Measurements from ENCODE around the gene HNRNPF.

The HNRNPF gene

DNA sequence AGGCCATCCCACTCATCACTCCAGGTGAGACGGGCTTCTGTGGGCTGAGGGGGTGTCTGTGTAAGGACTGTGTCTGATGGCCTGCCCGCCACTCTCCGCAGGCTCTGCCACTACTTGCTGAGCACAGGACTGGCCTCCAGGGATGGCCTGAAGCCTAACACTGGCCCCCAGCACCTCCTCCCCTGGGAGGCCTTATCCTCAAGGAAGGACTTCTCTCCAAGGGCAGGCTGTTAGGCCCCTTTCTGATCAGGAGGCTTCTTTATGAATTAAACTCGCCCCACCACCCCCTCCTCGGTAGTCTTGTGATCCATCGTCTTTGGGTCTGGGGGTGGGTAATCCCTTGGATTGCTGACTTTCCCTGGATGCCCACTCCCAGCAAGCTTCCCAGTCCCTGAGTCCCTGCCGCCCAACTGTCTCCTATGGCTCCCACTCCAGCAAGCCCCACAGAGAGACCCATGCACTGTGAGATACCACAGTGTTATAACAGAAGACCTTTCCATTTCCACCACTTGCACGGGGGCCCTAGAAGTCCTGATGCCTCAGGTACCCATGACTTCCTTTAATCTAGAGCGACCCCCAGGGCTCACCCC is 32.8 kb downstream of the HNRNPF start:
- DNase-seq: no peak
- no peak for ATAC-seq

DNA sequence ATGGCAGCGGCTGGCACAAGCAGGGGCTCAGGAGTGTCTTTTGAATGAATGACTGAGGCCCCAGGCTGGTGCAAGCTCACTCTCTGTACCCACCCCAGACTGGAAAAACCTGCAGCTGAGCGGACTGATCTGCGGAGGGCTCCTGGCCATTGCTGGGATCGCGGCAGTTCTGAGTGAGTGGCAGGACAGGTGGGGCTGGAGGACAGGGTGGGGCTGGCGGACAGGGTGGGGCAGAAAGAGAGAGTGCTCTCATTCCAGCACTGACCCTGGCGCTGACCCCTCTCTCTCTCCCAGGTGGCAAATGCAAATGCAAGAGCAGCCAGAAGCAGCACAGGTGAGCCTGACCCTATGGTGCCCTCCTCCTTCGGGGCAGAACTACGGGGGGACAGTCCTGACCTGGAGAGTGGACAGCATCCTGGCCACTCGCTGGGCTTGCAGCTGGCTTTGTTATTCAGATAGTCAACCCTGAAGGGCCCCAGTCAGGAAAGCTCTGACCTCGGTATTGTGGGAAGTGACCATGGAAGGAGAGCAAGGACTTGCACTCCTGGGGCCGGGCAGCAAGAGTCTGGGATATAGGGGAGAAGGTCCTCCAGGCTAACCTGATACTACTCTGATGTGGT is 33.5 kb downstream of the HNRNPF start:
- ATAC-seq (no peak), DNase-seq (no peak)

DNA sequence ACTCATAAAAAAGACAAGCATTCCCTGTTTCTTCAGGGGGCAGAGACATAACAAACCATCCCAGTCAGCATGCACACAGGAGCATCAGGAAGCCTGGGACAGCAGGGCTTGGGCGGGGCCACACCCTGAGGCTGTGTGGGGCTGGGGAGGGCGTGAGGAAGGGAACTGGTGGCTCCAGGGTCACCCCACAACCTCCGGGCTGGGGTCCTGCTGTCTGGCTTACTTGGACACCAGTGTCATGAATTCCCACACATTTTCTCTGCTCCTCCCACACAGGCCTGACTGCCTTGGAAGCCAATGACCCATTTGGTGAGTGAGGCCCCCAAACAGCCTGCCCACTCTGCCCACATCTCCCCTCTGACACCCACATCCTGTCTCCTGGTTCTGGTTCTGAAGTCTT is 34.8 kb downstream of the HNRNPF start:
- ATAC-seq (no peak), DNase-seq (no peak)

GRCh38 chr10:43373461-43373860 is 35.5 kb downstream of the HNRNPF start:
- ATAC-seq (no peak), DNase-seq (no peak)

GRCh38 chr10:43372765-43373361 is 36.1 kb downstream of the HNRNPF start:
- no peak for DNase-seq
- ATAC-seq: no peak

- no peak for ATAC-seq
These were observed 37.6 kb downstream of the HNRNPF start, which contains the start of gene FXYD4 for GRCh38 chr10:43371418-43371817. FXYD4 (plus strand) TSS chr10:43371636; CDS start chr10:43373747, 2,111 bp downstream.

GRCh38 chr10:43370671-43371215 is 38.2 kb downstream of the HNRNPF start:
- ATAC-seq (no peak), DNase-seq (no peak)

More at GRCh38 chr10:43371418-43371817, 37.6 kb downstream of the HNRNPF start, which contains the start of gene FXYD4:
- no peak for DNase-seq

- DNase-seq: no peak
- ATAC-seq: no peak
These were observed 39.1 kb downstream of the HNRNPF start for GRCh38 chr10:43369921-43370320.

- DNase-seq (no peak), ATAC-seq (no peak)
These were observed 44.0 kb downstream of the HNRNPF start for GRCh38 chr10:43365001-43365400.

GRCh38 chr10:43362191-43362839 is 46.7 kb downstream of the HNRNPF start:
- peak; percentile 99 for DNase-seq
- peak; percentile 92 for ATAC-seq

GRCh38 chr10:43361547-43362190 is 47.3 kb downstream of the HNRNPF start:
- DNase-seq (peak; percentile 51), ATAC-seq (peak; percentile 63)

GRCh38 chr10:43360086-43360485 is 48.9 kb downstream of the HNRNPF start:
- DNase-seq (no peak), ATAC-seq (no peak)

DNA sequence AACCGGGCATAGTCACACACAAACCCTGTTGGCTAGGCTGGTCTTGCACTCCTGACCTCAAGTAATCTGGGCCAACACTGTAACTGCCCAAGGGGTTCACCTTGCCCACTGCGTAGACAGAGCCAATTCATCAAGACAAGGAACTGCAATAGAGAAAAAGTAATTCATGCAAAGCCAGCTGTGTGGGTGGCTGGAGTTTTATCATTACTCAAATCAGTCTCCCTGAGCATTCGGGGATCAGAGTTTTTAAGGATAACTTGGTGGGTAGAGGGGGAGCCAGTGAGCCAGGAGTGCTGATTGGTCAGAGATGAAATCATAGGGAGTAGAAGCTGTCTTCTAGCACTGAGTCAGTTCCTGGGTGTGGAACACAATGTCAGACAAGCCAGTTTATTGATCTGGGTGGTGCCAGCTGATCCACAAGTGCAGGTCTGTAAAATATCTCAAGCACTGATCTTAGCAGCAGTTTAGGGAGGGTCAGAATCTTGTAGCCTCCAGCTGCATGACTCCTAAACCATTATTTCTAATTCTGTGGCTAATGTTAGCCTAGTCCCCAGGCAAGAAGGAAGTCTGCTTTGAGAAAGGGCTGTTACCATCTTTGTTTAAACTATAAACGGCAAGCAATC is 53.1 kb downstream of the HNRNPF start:
- DNase-seq (peak; percentile 12), ATAC-seq (peak; percentile 60)

DNA sequence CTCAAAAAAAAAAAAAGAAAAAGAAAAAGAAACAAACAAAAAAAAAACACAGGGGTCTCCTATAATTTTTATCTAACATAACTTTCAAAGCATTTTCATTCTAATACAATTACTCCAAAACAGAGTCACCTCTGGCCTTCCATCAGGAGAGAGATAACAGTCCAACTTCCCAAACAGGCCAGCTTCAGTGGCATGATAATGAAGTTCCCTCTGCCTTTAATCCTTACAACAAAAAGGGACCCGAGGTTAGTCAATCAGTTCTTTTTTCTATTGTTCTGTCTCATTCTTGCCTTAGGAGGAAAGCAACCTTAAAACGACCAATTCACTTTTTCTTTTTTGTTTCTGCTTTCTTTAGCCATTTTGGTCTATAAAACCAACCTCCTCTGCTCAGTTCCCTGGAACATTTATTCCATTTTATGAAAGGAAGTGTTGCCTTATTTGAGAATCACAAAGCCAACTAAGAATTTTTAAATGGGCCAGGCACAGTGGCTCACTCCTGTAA is 54.1 kb downstream of the HNRNPF start:
- ATAC-seq (no peak), DNase-seq (no peak)

GRCh38 chr10:43354330-43354635 is 54.7 kb downstream of the HNRNPF start:
- ATAC-seq: no peak
- no peak for DNase-seq

DNA sequence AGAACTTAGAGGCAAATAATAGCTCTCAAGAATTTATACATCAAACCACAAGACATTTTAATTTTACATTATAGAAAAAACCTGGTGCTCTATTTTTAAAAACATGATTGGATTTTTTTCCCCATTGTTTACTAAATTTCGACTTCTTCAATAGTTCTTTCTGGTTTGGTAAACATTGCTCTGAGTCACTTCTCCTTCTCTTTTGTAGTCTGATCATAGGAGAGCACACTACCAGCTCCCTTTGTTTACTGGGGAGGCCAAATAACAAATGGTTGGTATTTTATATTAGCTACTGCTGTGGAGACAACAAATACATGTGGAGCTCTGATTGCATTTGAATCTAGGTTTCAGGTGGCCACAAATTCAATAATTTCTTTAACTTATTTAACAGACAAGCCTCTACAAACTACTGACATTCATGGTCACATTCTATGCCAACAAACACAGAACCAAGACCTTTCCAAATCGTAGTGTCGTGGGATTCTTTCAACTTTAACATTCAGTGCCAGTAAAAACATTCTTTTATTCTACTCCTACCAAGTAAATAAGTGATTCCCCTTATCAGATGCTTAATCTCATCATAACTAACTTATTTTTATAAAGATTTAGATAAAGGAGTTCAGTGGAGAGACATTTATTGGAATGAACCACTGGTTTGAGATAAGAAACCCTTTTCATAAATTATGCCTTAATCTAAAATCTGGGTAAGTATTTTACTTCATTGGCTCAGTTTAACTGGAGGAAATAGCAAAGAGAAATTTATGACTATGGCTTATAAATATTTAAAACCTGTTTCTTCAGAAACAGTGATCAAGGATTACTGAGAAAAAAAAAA is 55.3 kb downstream of the HNRNPF start:
- ATAC-seq: no peak
- DNase-seq: no peak

- ATAC-seq (no peak), DNase-seq (no peak)
These were observed 56.0 kb downstream of the HNRNPF start for GRCh38 chr10:43352951-43353350.

DNA sequence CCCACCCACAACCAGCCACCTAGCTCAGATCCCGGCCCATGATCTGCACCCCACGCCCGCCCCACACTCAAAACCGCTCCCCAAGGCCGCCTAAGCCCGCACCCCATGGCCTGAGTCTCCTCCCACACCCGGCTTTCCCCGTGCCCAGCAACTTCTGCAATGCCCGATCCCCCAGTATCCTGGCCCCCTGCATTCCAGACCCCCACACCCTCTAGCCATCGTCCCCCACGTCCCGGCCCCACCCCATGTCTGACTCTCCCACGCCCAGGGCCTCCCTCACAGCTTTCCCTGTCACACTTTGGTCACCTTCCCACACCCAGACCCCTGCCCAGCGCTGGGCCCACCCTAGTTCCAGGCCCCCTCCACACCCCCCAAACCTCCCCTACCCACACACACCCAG is 57.7 kb downstream of the HNRNPF start:
- ATAC-seq (no peak), DNase-seq (no peak)

GRCh38 chr10:43350686-43351085 is 58.3 kb downstream of the HNRNPF start:
- ATAC-seq: no peak
- no peak for DNase-seq

DNA sequence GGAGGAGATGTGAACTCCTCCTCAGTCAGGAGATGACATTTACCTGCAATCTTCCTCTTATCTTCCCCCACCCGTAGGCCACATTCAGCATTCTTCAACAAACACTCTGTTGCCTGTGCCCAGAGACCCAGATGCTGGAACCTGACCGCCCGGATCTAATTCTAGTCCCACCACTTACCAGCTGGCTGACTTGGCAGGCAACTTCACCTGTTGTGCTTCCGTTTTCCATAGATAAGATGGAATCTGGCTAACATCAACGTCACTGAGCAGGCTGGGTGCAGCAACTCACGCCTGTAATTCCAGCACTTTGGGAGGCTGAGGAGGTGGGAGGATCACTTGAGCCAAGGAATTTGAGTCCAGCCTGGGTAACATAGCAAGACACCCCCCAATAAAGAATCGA is 58.8 kb downstream of the HNRNPF start:
- ATAC-seq: no peak
- no peak for DNase-seq

Data from stimulated activated naive CD8-positive, alpha-beta T cell treated with anti-CD3 and anti-CD28 coated beads, Interleukin-15, Interleukin-2, amounts not matched to agents 100 U/mL and 50 U/mL, for 24 hours (primary cell).